ENCODE measurements around the gene FTO.

The FTO gene

DNA sequence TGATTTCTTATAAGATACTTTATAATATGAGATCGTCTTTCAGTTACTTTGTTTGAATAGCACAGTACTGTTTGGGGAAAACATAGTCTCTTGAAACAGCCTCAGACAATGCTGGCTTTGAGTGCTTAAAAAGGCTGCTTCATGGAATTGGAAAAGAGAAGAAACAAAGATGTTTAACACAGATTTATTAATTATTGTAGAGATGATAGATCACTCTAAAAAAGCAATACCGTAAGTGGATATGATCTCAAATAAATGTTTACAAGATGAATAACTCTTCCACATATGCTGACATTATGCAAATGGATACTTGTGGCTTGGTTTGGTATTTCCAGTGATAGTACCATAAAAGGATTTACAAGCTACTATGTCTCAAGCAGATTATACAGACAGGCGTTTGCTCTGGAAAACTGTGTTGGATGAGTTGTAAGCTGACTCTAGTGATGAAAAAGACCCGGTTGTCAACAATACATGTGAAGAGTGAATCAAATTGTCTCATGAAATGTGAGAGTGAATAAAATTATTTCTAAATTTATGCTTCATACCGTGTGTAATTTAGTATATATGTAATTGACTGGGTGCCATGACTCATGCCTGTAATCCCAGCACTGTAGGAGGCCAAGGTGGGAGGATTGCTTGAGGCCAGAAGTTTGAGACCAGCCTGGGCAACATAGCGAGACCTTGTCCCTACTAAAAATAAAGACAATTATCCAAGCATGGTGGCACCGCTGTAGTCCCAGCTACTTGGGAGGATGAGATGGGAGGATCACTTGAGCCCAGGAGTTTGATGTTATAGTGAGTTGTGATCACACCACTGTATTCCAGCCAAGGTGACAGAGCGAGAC lies 105.4 kb downstream of the FTO start:
- peak; percentile 67 to 91 for DNase-seq (ENCODE audit: low read depth in 2 of 2)
- TF ChIP-seq, protein P1, sequence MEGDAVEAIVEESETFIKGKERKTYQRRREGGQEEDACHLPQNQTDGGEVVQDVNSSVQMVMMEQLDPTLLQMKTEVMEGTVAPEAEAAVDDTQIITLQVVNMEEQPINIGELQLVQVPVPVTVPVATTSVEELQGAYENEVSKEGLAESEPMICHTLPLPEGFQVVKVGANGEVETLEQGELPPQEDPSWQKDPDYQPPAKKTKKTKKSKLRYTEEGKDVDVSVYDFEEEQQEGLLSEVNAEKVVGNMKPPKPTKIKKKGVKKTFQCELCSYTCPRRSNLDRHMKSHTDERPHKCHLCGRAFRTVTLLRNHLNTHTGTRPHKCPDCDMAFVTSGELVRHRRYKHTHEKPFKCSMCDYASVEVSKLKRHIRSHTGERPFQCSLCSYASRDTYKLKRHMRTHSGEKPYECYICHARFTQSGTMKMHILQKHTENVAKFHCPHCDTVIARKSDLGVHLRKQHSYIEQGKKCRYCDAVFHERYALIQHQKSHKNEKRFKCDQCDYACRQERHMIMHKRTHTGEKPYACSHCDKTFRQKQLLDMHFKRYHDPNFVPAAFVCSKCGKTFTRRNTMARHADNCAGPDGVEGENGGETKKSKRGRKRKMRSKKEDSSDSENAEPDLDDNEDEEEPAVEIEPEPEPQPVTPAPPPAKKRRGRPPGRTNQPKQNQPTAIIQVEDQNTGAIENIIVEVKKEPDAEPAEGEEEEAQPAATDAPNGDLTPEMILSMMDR (IDR thresholded peaks at IDR 0.05; ENCODE audit: low read depth, low read length), result no peak
- H3K4me3 ChIP-seq (replicated peaks in 1 of 2; ENCODE audit: low read depth in 2 of 2, low read length in 2 of 2), result no peak overlapping the region

DNA sequence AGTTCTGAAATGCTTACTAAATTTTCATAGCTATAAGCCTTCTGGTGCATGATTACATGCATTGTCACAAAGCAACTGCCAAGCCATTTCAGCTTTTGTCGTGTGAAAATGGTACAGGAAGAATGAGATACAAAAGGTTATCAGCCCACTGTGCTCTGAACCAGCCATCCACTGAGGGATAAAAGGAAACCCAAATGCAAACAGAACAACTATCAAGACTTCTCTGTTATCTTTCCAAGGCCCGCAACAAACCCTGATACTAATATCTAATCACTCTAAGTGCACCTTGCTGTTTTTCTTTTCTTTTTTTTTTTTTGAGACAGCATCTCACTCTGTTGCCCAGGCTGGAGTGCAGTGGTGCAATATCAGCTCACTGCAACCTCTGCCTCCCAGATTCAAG lies 109.0 kb downstream of the FTO start:
- no peak overlapping the region for H3K4me3 ChIP-seq (replicated peaks in 1 of 2; ENCODE audit: low read depth in 2 of 2, low read length in 2 of 2)
- TF ChIP-seq, protein P1 (IDR thresholded peaks at IDR 0.05; ENCODE audit: low read depth, low read length), result no peak

DNA sequence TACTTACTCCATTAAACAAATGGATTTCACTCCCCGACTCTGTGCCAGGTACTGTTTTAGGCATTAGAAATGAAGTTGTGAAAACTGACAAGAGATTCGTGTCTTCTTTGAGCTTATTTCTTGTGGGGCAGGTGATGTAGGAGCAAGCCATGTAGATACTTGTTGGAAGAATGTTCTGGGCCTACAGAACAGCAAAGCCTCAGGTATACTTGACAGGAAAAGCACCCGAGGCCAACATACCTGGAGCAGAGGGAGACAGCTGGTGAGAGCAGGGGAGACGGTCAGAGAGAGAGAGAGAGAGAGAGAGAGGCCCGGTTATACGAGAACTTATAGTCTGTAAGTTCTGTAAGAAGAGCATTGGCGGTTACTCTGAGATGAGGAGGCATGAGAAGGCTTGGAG lies 110.8 kb downstream of the FTO start:
- no peak for DNase-seq (ENCODE audit: low read depth in 2 of 2)
- no peak overlapping the region for H3K4me3 ChIP-seq (replicated peaks in 1 of 2; ENCODE audit: low read depth in 2 of 2, low read length in 2 of 2)
- TF ChIP-seq, protein P1 (IDR thresholded peaks at IDR 0.05; ENCODE audit: low read depth, low read length), result no peak

More for the DNA sequence above, 109.0 kb downstream of the FTO start:
- DNase-seq (ENCODE audit: low read depth in 2 of 2), result no peak

DNA sequence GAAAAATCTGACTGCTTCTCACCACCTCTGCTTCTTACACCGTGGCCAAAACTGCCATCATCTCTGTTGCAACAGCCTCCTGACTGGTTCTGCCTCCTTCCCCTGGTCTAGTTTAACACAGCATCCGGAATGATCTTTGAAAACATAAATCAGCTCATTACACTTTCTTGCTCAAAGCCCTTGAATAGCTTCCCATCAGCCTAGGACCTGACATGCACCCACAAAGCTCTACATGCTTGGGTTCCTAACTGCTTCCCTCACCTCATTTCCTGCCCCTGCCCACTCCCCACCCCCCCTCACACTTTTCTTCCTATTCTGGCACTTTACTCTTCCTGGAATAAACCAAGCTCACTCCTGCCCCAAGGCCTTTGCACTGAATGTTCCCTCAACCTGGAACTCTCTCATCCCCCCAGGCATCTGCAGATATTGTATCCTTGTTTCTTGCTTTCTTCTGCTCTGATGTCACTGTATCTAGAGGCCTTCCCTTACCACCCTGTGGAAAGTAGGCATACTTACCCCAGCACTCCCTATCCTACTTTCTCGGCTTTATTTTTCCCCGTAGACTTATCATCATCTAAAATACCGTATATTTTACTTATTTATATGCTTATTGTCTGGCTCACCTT lies 112.4 kb downstream of the FTO start:
- no peak overlapping the region for H3K4me3 ChIP-seq (replicated peaks in 1 of 2; ENCODE audit: low read depth in 2 of 2, low read length in 2 of 2)
- DNase-seq (ENCODE audit: low read depth in 2 of 2), result peak in 1 of 2 donors; percentile 47
- TF ChIP-seq, protein P1 (IDR thresholded peaks at IDR 0.05; ENCODE audit: low read depth, low read length), result no peak

DNA sequence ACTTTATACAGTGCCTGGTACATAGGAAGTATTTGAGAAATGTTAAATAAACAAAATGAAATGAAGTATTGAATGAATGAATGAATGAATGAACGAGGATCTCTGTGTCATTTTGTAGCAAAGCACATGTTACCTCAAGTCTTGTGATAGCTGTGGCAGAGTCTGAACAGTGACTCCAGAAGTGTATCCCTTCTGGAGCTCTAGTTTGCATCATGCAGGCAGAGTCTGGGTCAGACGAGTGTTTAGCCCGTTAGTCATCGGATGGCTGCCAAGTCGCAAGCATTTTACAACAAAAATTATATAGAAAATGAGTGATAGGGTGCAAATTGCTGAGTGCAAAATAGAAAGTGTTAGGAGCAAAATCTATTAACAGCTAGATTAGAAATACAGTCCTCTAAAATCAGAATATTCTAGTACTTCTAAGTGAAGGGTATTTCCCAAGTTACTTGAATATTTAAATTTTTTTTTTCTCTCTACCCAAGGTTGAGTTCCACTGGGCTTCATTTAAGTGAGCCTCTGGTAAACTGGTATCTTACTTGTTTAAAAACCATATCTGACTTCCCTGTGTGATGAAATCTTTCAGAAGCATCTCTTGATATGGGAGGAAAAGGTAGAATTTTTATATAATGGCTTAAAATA lies 113.3 kb downstream of the FTO start:
- peak; percentile 93 to 98 for DNase-seq (ENCODE audit: low read depth in 2 of 2)
- TF ChIP-seq, protein P1 (IDR thresholded peaks at IDR 0.05; ENCODE audit: low read depth, low read length), result no peak
- no peak overlapping the region for H3K4me3 ChIP-seq (replicated peaks in 1 of 2; ENCODE audit: low read depth in 2 of 2, low read length in 2 of 2)

DNA sequence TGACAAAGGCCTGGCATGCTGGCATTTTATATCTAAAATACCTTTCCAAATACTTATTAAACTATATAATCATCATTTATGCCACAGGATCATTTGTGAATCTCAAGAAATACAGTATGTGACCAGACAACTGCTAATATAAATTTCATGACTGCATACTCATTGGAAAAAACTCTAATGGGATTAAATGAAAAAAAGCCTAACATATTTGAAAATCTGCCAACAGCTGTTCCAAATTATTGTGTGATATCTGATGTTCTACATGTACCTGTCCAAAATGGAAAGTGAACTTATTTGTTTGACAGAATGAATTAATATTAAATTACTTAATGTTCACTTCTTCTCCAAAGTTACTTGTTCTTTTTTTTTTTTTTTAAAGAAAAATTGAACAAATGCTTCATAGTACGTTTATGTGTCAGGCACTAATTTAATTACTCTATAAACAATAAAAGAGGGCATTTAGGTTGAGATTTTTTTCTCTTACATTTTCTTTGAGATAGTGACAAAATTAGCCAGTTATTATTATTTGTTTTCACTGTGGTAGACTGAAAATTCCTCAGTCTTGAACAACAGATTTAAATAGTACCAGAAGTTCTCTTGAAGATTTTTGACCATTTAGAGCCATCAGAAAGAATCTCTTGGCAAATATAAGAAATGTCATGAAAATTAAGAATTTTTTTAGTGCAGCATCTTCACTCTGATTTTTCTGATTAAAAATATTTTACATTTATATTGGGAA lies 114.0 kb downstream of the FTO start:
- DNase-seq (ENCODE audit: low read depth in 2 of 2), result peak; percentile 34 to 72
- TF ChIP-seq, protein P1 (IDR thresholded peaks at IDR 0.05; ENCODE audit: low read depth, low read length), result no peak
- H3K4me3 ChIP-seq (replicated peaks in 1 of 2; ENCODE audit: low read depth in 2 of 2, low read length in 2 of 2), result no peak overlapping the region
